Measurements from ENCODE around the gene ENTR1. TPM values are rescaled to one million over a fixed set of nuclear protein-coding genes. Genes with fewer than 3 reads are reported as not detected.
A peak's percentile ranks its signal among the peaks of the same experiment; 100 is the strongest.

ENTR1 gene
- total RNA-seq, 5 donors from 2014 or later (not counting 1 experiment from before 2014, with no cell fraction given) = 57.7 to 103 (median 95.6) TPM

DNA sequence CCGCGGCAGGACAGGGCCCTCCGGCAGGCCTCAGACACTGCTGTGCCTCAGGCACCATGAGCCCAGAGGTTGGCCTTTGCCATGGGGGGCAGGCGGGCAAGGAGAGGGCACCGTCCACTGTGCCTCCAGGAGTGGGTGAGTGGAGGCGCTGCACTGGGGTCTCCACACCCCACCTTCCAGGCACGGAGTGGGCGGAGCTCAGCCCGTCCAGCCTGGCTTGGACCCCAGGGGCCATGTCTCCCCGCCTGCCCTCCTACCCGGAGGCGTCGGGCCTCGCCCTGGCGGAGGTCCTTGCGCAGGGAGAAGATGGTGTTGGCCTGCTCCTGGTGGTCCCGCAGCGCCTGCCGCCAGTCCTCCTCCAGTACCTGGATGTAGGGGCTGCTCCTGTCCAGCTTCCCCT, 40.4 kb downstream of the ENTR1 start:
- no peaks in the 10 kb centered on the region for H3K36me3 Mint-ChIP-seq
- 97% methylated on average over 13 of the region's 19 CpGs for WGBS (ENCODE audit: insufficient coverage)
- Histone ChIP-seq H3K27me3 (replicated peaks in 1 of 2; ENCODE audit: control insufficient read depth in 2 of 2, extremely low read depth in 1 of 2, insufficient read depth in 2 of 2, low read length in 1 of 2) (peaks cover 0 to 25% of the 10 kb centered on the region in 2 experiments), H3K4me1 (ENCODE audit: control insufficient read depth in 1 of 2, extremely low read depth in 1 of 2, insufficient read depth in 2 of 2, low read length in 2 of 2) (peaks cover 0 to 4% of the 10 kb centered on the region in 2 experiments), H3K9me3 (no peaks in the 10 kb centered on the region), H3K36me3 (ENCODE audit: control insufficient read depth in 2 of 2, extremely low read depth in 1 of 2, insufficient read depth in 1 of 2, low read length in 1 of 2) (peaks cover 0 to under 1% of the 10 kb centered on the region in 2 donors), H3K27ac (ENCODE audit: low read length) (no peak overlapping the region), H3K4me3 (ENCODE audit: control insufficient read depth in 1 of 2, extremely low read depth in 1 of 2, low read length in 1 of 2) (no peak overlapping the region)
- DNase-seq (no peak), ATAC-seq (replicated peaks in 1 of 4) (no peak)
- H3K9me3 Mint-ChIP-seq = no peaks in the 10 kb centered on the region
- H3K4me1 Mint-ChIP-seq = no peaks in the 10 kb centered on the region
- POLR2A ChIA-PET = no interaction called here
- H3K27me3 Mint-ChIP-seq = peaks cover 0 to 6% of the 10 kb centered on the region in 2 donors
- CTCF ChIA-PET = no interaction called here
- H3K27ac Mint-ChIP-seq = no peak overlapping the region
- no peak overlapping the region for H3K4me3 Mint-ChIP-seq

DNA sequence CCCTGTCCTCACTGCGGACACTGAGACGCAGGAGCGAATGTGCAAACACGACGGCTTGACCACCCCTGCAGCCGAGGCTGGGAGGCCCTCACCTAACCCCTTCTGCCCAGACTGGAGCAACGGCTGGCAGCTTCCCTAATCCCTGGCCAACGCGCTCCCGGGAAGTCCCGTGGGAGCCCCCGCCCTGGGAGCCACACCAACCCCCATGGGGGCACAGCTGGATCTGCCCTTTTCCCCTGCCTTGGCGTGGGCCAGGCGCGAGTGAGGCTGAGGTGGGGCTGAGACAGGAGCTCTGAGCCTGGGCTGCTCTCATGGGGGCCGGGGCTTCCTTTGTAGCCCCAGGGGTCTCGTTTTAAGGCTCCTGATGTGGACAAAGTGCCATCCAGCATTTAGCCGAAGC, 42.2 kb downstream of the ENTR1 start:
- H3K4me3 ChIP-seq (ENCODE audit: control insufficient read depth in 1 of 2, extremely low read depth in 1 of 2, low read length in 1 of 2) = no peak overlapping the region
- CTCF ChIA-PET = no interaction called here

DNA sequence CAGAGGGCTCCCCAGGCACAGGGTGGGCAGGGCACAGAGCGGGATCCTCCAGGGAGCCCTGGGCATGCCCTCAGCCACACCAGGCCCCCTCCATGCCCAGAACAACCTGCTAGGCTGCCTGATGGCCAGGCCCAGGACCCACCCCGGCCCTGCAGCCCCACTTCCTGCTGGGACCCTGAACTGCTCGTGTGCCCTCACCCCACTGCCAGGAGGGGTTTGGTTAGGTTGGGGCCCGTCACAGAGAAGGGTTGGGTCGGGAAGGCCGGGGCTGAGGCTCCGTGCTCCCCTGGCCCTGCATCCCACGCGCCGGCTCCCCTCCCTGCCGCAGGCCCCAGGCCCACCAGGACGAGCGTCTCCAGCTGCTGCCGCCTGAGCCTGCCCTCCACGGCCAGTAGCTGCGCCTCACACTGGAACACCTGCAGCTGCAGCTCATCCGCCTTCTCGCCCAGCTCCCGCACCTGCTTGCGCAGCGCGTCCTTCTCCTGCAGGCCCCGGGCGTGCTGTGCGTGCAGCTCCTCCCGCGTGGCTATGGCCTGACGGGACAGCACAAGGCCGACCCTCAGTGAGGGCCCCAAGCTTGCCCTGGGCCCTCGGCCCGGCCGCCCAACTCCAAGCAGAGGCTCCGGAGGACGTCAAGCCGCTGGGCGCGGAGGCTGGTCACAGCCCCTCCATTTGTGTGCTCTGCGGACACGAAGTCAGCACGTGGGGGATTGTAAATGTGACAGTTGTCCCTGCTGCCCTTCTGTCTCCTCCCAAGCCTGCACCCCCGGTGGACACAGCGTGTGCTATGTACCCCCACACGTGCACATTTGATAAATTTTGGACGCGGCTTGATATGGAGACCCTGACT, 42.9 kb downstream of the ENTR1 start:
- ChIA-PET CTCF (interaction anchor here in 1 of 2 donors (0.7 kb wide), 1 partner anchor 121 kb away, joined by 3 read pairs; no protein-coding TSS in a partner anchor), POLR2A (no interaction called here)
- no peaks in the 10 kb centered on the region for H3K36me3 ChIP-seq (ENCODE audit: control insufficient read depth in 2 of 2, extremely low read depth in 1 of 2, insufficient read depth in 1 of 2, low read length in 1 of 2)
- Mint-ChIP-seq H3K36me3 (no peaks in the 10 kb centered on the region), H3K4me3 (no peak overlapping the region), H3K9me3 (no peaks in the 10 kb centered on the region), H3K27ac (no peak overlapping the region), H3K27me3 (no peaks in the 10 kb centered on the region), H3K4me1 (peaks cover 2 to 6% (median 4%) of the 10 kb centered on the region in 3 donors)
- DNase-seq (no peak), ATAC-seq (replicated peaks in 1 of 4) (no peak)
- no peaks in the 10 kb centered on the region for H3K9me3 ChIP-seq
- H3K4me3 ChIP-seq (ENCODE audit: control insufficient read depth in 1 of 2, extremely low read depth in 1 of 2, low read length in 1 of 2) = no peak overlapping the region
- H3K27ac ChIP-seq (ENCODE audit: low read length) = no peak overlapping the region
- peaks cover 0 to 15% of the 10 kb centered on the region in 2 experiments for H3K4me1 ChIP-seq (ENCODE audit: control insufficient read depth in 1 of 2, extremely low read depth in 1 of 2, insufficient read depth in 2 of 2, low read length in 2 of 2)
- peaks cover 0 to 20% of the 10 kb centered on the region in 2 experiments for H3K27me3 ChIP-seq (replicated peaks in 1 of 2; ENCODE audit: control insufficient read depth in 2 of 2, extremely low read depth in 1 of 2, insufficient read depth in 2 of 2, low read length in 1 of 2)
- WGBS (ENCODE audit: insufficient coverage) = 90% methylated on average over 42 of the region's 45 CpGs

More for the DNA sequence above, 42.2 kb downstream of the ENTR1 start:
- H3K27ac Mint-ChIP-seq = no peak overlapping the region
- no peaks in the 10 kb centered on the region for H3K9me3 Mint-ChIP-seq
- no peaks in the 10 kb centered on the region for H3K36me3 Mint-ChIP-seq
- no peak for DNase-seq
- POLR2A ChIA-PET = no interaction called here
- 90% methylated on average over 16 of the region's 18 CpGs for WGBS (ENCODE audit: insufficient coverage)
- no peaks in the 10 kb centered on the region for H3K9me3 ChIP-seq
- H3K27ac ChIP-seq (ENCODE audit: low read length) = no peak overlapping the region
- peaks cover 0 to 5% of the 10 kb centered on the region in 2 donors for H3K27me3 Mint-ChIP-seq
- peaks cover 0 to 13% of the 10 kb centered on the region in 2 experiments for H3K4me1 ChIP-seq (ENCODE audit: control insufficient read depth in 1 of 2, extremely low read depth in 1 of 2, insufficient read depth in 2 of 2, low read length in 2 of 2)
- peaks cover 0 to 2% (median 0%) of the 10 kb centered on the region in 3 donors for H3K4me1 Mint-ChIP-seq
- no peak overlapping the region for H3K4me3 Mint-ChIP-seq
- ATAC-seq (replicated peaks in 1 of 4) = no peak
- H3K36me3 ChIP-seq (ENCODE audit: control insufficient read depth in 2 of 2, extremely low read depth in 1 of 2, insufficient read depth in 1 of 2, low read length in 1 of 2) = no peaks in the 10 kb centered on the region
- H3K27me3 ChIP-seq (replicated peaks in 1 of 2; ENCODE audit: control insufficient read depth in 2 of 2, extremely low read depth in 1 of 2, insufficient read depth in 2 of 2, low read length in 1 of 2) = peaks cover 0 to 26% of the 10 kb centered on the region in 2 experiments

DNA sequence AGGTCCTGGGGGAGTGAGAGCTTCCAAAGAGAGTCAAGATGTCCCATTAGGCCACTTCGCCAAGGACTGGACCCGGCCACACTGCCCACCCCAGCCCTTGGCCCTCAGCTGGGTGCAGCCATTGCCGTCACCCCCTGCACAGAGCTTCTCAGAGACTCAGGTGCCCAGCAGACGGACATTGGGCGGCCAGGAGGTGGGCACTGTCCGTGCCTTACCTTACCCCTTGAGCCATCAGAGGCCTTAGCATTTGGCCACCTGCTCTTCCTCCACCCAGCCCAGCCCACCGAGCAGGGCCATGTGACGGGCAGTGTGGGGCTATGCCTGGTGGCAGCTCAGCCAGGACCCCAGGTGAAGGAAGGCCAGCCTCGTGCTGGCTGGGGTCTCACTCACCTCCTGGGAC, 43.6 kb downstream of the ENTR1 start:
- Histone ChIP-seq H3K9me3 (no peaks in the 10 kb centered on the region), H3K27ac (ENCODE audit: low read length) (no peak overlapping the region), H3K36me3 (ENCODE audit: control insufficient read depth in 2 of 2, extremely low read depth in 1 of 2, insufficient read depth in 1 of 2, low read length in 1 of 2) (no peaks in the 10 kb centered on the region), H3K27me3 (replicated peaks in 1 of 2; ENCODE audit: control insufficient read depth in 2 of 2, extremely low read depth in 1 of 2, insufficient read depth in 2 of 2, low read length in 1 of 2) (peaks cover 0 to 14% of the 10 kb centered on the region in 2 experiments), H3K4me1 (ENCODE audit: control insufficient read depth in 1 of 2, extremely low read depth in 1 of 2, insufficient read depth in 2 of 2, low read length in 2 of 2) (peaks cover 0 to 16% of the 10 kb centered on the region in 2 experiments), H3K4me3 (ENCODE audit: control insufficient read depth in 1 of 2, extremely low read depth in 1 of 2, low read length in 1 of 2) (no peak overlapping the region)
- H3K4me1 Mint-ChIP-seq = peaks cover 4 to 8% (median 4%) of the 10 kb centered on the region in 3 donors
- H3K27me3 Mint-ChIP-seq = no peaks in the 10 kb centered on the region
- no peak overlapping the region for H3K27ac Mint-ChIP-seq
- 89% methylated on average over 9 of the region's 9 CpGs for WGBS (ENCODE audit: insufficient coverage)
- no peak for ATAC-seq (replicated peaks in 1 of 4)
- ChIA-PET POLR2A (no interaction called here), CTCF (interaction anchor here in 1 of 2 donors (0.7 kb wide), 1 partner anchor 122 kb away, joined by 3 read pairs; no protein-coding TSS in a partner anchor)
- no peaks in the 10 kb centered on the region for H3K36me3 Mint-ChIP-seq
- H3K9me3 Mint-ChIP-seq = no peaks in the 10 kb centered on the region
- no peak overlapping the region for H3K4me3 Mint-ChIP-seq
- DNase-seq = no peak

DNA sequence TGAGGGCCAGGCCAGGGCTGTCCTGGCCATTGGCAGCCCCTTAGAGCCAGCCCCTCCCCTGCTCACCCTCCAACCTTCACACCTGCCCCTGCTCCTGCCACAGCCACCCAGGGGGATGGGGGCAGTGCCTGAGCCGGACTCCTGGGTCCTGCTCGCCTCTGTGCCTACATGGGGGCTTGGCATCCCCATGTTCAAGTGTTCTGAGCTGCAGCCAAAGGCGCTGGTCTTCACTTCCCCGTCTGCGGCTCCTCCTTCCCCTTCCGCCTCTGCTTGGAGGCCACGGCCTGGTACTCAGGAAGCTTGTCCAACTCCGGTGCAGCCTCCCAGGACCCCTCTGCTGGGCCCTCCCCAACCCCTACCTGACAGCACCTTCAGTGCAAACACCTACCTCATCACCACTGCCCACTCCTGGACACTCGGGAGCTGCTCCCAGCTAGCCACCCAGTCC, 44.6 kb downstream of the ENTR1 start:
- Mint-ChIP-seq H3K27ac (no peak overlapping the region), H3K4me1 (peaks cover 4 to 8% (median 4%) of the 10 kb centered on the region in 3 donors), H3K27me3 (no peaks in the 10 kb centered on the region), H3K36me3 (no peaks in the 10 kb centered on the region), H3K9me3 (no peaks in the 10 kb centered on the region), H3K4me3 (no peak overlapping the region)
- Histone ChIP-seq H3K36me3 (ENCODE audit: control insufficient read depth in 2 of 2, extremely low read depth in 1 of 2, insufficient read depth in 1 of 2, low read length in 1 of 2) (peaks cover 0 to 4% of the 10 kb centered on the region in 2 donors), H3K27me3 (replicated peaks in 1 of 2; ENCODE audit: control insufficient read depth in 2 of 2, extremely low read depth in 1 of 2, insufficient read depth in 2 of 2, low read length in 1 of 2) (peaks cover 0 to 13% of the 10 kb centered on the region in 2 experiments), H3K4me1 (ENCODE audit: control insufficient read depth in 1 of 2, extremely low read depth in 1 of 2, insufficient read depth in 2 of 2, low read length in 2 of 2) (peaks cover 0 to 16% of the 10 kb centered on the region in 2 experiments), H3K27ac (ENCODE audit: low read length) (no peak overlapping the region), H3K4me3 (ENCODE audit: control insufficient read depth in 1 of 2, extremely low read depth in 1 of 2, low read length in 1 of 2) (no peak overlapping the region), H3K9me3 (no peaks in the 10 kb centered on the region)
- 68% methylated on average over 9 of the region's 9 CpGs for WGBS (ENCODE audit: insufficient coverage)
- POLR2A ChIA-PET = no interaction called here
- CTCF ChIA-PET = no interaction called here
- DNase-seq (peak in 1 of 35 experiments; percentile 20), ATAC-seq (replicated peaks in 1 of 4) (no peak)

DNA sequence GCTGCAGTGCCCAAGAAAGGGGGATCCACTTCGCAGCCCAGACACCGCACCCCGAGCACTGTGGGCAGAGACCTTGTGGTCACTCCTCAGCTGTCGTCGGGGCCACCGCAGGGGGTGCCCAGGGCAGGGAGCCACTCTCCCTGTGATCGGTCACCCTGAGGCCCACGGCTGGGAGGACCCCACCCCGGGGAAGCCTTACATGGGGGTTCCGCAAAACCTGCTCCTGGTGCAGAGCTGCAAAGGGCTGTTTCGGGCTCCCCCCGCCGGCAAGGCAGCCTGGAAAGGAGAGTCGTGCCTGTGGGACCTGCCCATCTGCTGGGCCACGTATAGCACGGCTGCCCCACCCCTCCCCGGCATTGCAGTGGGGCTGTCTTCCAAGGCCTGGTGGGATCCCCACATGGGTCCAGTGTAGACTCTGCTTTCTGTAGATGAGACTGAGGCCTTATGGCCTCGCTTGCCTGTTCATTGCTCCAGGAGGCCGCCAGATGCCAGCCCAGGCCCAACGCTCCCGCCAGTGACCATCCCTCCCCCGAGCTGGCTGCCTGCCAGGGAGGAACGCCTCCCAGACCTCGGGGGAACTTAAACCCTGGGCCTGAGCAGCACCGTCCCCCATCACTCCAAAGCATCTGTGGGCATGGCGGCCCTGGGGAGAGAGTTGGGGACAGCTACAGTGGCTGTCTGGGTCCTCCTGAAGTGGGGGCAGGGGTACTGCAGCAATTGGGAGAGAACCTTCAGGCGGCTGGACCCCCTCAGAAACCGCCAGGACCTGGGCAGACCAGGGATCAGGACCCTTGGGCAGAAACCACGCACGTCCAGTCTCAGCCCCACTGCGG, 45.3 kb downstream of the ENTR1 start:
- Histone ChIP-seq H3K4me3 (ENCODE audit: control insufficient read depth in 1 of 2, extremely low read depth in 1 of 2, low read length in 1 of 2) (no peak overlapping the region), H3K36me3 (ENCODE audit: control insufficient read depth in 2 of 2, extremely low read depth in 1 of 2, insufficient read depth in 1 of 2, low read length in 1 of 2) (peaks cover 0 to 4% of the 10 kb centered on the region in 2 donors), H3K27me3 (replicated peaks in 1 of 2; ENCODE audit: control insufficient read depth in 2 of 2, extremely low read depth in 1 of 2, insufficient read depth in 2 of 2, low read length in 1 of 2) (peaks cover 0 to 13% of the 10 kb centered on the region in 2 experiments), H3K9me3 (no peaks in the 10 kb centered on the region), H3K27ac (ENCODE audit: low read length) (no peak overlapping the region), H3K4me1 (ENCODE audit: control insufficient read depth in 1 of 2, extremely low read depth in 1 of 2, insufficient read depth in 2 of 2, low read length in 2 of 2) (peaks cover 0 to 16% of the 10 kb centered on the region in 2 experiments)
- Mint-ChIP-seq H3K4me3 (peak overlapping the region in 1 of 3 donors; percentile 37), H3K27ac (no peak overlapping the region), H3K36me3 (no peaks in the 10 kb centered on the region), H3K4me1 (peaks cover 4 to 8% (median 4%) of the 10 kb centered on the region in 3 donors), H3K9me3 (no peaks in the 10 kb centered on the region), H3K27me3 (no peaks in the 10 kb centered on the region)
- DNase-seq = no peak
- no peak for ATAC-seq (replicated peaks in 1 of 4)
- CTCF ChIA-PET = no interaction called here
- 94% methylated on average over 27 of the region's 31 CpGs for WGBS (ENCODE audit: insufficient coverage)
- POLR2A ChIA-PET = no interaction called here
